Liver (tissue), 9 donors: ENCODE measurements around the gene STAT5A. TPM values are rescaled to one million over a fixed set of nuclear protein-coding genes. Genes with fewer than 3 reads are reported as not detected.

Experiments
- DNase-seq: peaks from one replicate; pipeline ENCODE4 v3.0.0-alpha.2; 2017; ENCODE audit warnings: low spot score
- H3K27ac ChIP-seq, 2 donors: one replicate each; pipeline ENCODE4 v1.7.0; 2013; ENCODE audit warnings: inconsistent platforms in 2 of 2, low read length in 2 of 2, control low read depth in 1 of 2, low read depth in 1 of 2, mild to moderate bottlenecking in 1 of 2
- H3K27me3 ChIP-seq, 4 donors: one replicate each; pipeline versions ENCODE4 v1.6.1 to v1.7.0; 2013; ENCODE audit warnings: low read length in 3 of 4, inconsistent platforms in 1 of 4, mild to moderate bottlenecking in 1 of 4, moderate library complexity in 1 of 4; ENCODE audit not compliant: control insufficient read depth in 4 of 4, insufficient read depth in 4 of 4
- H3K36me3 ChIP-seq, 4 donors: one replicate each; pipeline versions ENCODE4 v1.6.1 to v1.7.0; 2013; ENCODE audit warnings: low read length in 3 of 4, mild to moderate bottlenecking in 3 of 4, low read depth in 1 of 4, moderate library complexity in 1 of 4; ENCODE audit not compliant: control insufficient read depth in 4 of 4, insufficient read depth in 3 of 4
- H3K4me1 ChIP-seq, 4 donors: one replicate each; pipeline versions ENCODE4 v1.6.1 to v1.7.0; 2013; ENCODE audit warnings: low read length in 3 of 4, mild to moderate bottlenecking in 3 of 4, moderate library complexity in 1 of 4; ENCODE audit not compliant: control insufficient read depth in 4 of 4, insufficient read depth in 4 of 4
- H3K4me3 ChIP-seq, 3 donors: one replicate each; pipeline versions ENCODE4 v1.6.1 to v1.7.0; 2013; ENCODE audit warnings: low read length in 3 of 3, control low read depth in 1 of 3, low read depth in 1 of 3, mild to moderate bottlenecking in 1 of 3
- H3K9ac ChIP-seq, 2 donors: one replicate each; pipeline ENCODE4 v1.7.0; 2013; ENCODE audit warnings: low read length in 2 of 2, mild to moderate bottlenecking in 2 of 2, moderate library complexity in 2 of 2, control low read depth in 1 of 2, low read depth in 1 of 2
- H3K9me3 ChIP-seq, 4 donors: one replicate each; pipeline versions ENCODE4 v1.6.1 to v1.7.0; 2013; ENCODE audit warnings: low read length in 3 of 4; ENCODE audit not compliant: control insufficient read depth in 4 of 4
- EGR1 ChIP-seq, 2 donors: IDR thresholded peaks; 2 replicates each; pipeline ENCODE4 v1.6.1; 2016 to 2018; ENCODE audit warnings: antibody characterized with exemption in 2 of 2, low read depth in 2 of 2
- FOXA1 ChIP-seq: IDR thresholded peaks from 2 replicates; pipeline ENCODE4 v1.6.1; 2016; ENCODE audit warnings: antibody characterized with exemption
- FOXA2 ChIP-seq: IDR thresholded peaks from 2 replicates; pipeline ENCODE4 v1.6.1; 2016; ENCODE audit warnings: antibody characterized with exemption
- GABPA ChIP-seq, 2 donors: IDR thresholded peaks in 1 of 2; conservative IDR thresholded peaks in 1 of 2; 2 replicates each; pipeline ENCODE4 v1.6.1; 2016; ENCODE audit warnings: antibody characterized with exemption in 2 of 2, mild to moderate bottlenecking in 1 of 2, moderate library complexity in 1 of 2
- HNF4A ChIP-seq, 2 donors: conservative IDR thresholded peaks; 2 replicates each; pipeline ENCODE4 v1.6.1; 2016; ENCODE audit warnings: antibody characterized with exemption in 2 of 2, mild to moderate bottlenecking in 2 of 2
- HNF4G ChIP-seq: IDR thresholded peaks from 2 replicates; pipeline ENCODE4 v1.6.1; 2016; ENCODE audit warnings: antibody characterized with exemption
- JUND ChIP-seq, 2 donors: IDR thresholded peaks; 2 replicates each; pipeline ENCODE4 v1.6.1; 2016; ENCODE audit warnings: antibody characterized with exemption in 2 of 2
- NR2F2 ChIP-seq: IDR thresholded peaks from 2 replicates; pipeline ENCODE4 v1.6.1; 2016; ENCODE audit warnings: antibody characterized with exemption
- RAD21 ChIP-seq, 2 donors: IDR thresholded peaks; 2 replicates each; pipeline ENCODE4 v1.6.1; 2016; ENCODE audit warnings: antibody characterized with exemption in 2 of 2, mild to moderate bottlenecking in 2 of 2
- RXRA ChIP-seq, 2 donors: IDR thresholded peaks; 2 replicates each; pipeline ENCODE4 v1.6.1; 2017 to 2018; ENCODE audit warnings: antibody characterized with exemption in 2 of 2, mild to moderate bottlenecking in 1 of 2
- SP1 ChIP-seq: IDR thresholded peaks from 2 replicates; pipeline ENCODE4 v1.6.1; 2018; ENCODE audit warnings: antibody characterized with exemption, mild to moderate bottlenecking
- TAF1 ChIP-seq: conservative IDR thresholded peaks from 2 replicates; pipeline ENCODE4 v1.6.1; 2016; ENCODE audit warnings: antibody characterized with exemption, mild to moderate bottlenecking
- YY1 ChIP-seq: IDR thresholded peaks from 2 replicates; pipeline ENCODE4 v1.6.1; 2016; ENCODE audit warnings: antibody characterized with exemption, mild to moderate bottlenecking
- WGBS: extraction: QIAGEN DNeasy Blood & Tissue Kit; methylation state at CpG from one replicate; pipeline ENCODE4 v1.1.7; 2013; 5-methylcytosine and 5-hydroxymethylcytosine counted together
- polyA plus RNA-seq, 2 donors: library from polyadenylated mRNA; stranded (reverse) in 1 of 2; unstranded in 1 of 2; fragments of 200-250 nt in 1 of 2; fragments of >200 nt in 1 of 2; fragmentation: Nextera tagmentation in 1 of 2; extraction: Ambion mirVana in 1 of 2; gene quantifications; one replicate each; pipeline versions ENCODE4 v1.2.1 to v1.2.3, GENCODE V29; 2013 to 2015
- total RNA-seq, 2 donors: library from RNA; depleted of rRNA; stranded (reverse); fragments of >200 nt; gene quantifications; one replicate each; pipeline ENCODE4 v1.2.3, GENCODE V29; 2014
- TF ChIP-seq, protein P1 (sequence below): IDR thresholded peaks from 2 replicates; pipeline ENCODE4 v1.6.1; 2016; ENCODE audit warnings: antibody characterized with exemption
- TF ChIP-seq, protein P2 (sequence below): IDR thresholded peaks from 2 replicates; pipeline ENCODE4 v1.6.1; 2016; ENCODE audit warnings: antibody characterized with exemption, mild to moderate bottlenecking
- TF ChIP-seq, protein P3 (sequence below): fragments of 150-350 bp; IDR thresholded peaks from 2 replicates; pipeline ENCODE4 v1.5.1; 2017; ENCODE audit warnings: improper control_type of control experiment, low read depth, low read length; ENCODE audit not compliant: missing input control
- TF ChIP-seq, protein P4 (sequence below): IDR thresholded peaks from 2 replicates; pipeline ENCODE4 v1.6.1; 2016; ENCODE audit warnings: antibody characterized with exemption
- TF ChIP-seq, protein P5 (sequence below): IDR thresholded peaks from 2 replicates; pipeline ENCODE4 v1.6.1; 2016; ENCODE audit warnings: antibody characterized with exemption
- donor health status: healthy.
- donor health status: healthy.
- donor health status: healthy.
- donor health status: healthy.
- donor health status: healthy.

Gene STAT5A
- total and polyA plus RNA-seq, 4 donors, result 1.7 to 37.7 (median 8.9) TPM

DNA sequence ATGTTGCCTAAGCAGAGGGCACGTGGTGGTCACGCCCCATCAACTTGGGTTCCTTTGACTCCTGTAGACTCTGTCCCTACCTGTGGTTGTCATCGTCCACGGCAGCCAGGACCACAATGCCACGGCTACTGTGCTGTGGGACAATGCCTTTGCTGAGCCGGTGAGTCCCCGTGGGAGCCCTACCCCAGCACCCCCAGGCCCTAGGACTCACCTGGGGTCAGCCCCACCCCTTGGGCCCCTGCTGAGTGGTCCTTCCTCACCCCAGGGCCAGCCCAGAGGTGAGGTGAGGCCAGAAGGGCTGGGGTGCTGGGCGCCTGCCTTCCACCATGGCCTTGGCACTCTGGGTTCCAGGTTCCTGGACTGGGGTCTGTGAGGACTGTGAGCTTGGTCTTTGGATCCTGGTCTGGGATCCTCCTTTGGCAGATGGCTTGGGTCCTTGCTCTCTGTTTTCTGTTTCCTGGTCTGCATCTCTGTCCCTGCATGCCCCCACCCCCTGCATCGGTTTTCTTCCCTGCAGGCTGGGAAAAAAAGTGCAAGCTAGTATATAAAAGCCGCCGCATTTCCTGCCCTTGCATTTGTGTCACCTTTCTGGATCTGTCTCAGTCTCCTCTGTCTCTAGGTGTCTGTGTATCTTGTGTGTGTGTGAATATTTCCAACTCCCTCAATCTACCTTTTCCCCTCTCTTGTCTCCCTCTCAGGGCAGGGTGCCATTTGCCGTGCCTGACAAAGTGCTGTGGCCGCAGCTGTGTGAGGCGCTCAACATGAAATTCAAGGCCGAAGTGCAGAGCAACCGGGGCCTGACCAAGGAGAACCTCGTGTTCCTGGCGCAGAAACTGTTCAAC lies 17.5 kb downstream of the STAT5A start:
- TF ChIP-seq FOXA1, result no peak
- TF ChIP-seq FOXA2, result no peak
- TF ChIP-seq, protein P1, sequence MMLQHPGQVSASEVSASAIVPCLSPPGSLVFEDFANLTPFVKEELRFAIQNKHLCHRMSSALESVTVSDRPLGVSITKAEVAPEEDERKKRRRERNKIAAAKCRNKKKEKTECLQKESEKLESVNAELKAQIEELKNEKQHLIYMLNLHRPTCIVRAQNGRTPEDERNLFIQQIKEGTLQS, result no peak
- TF ChIP-seq GABPA (IDR thresholded peaks at IDR 0.05 in 1 of 2, conservative IDR thresholded peaks at IDR 0.05 in 1 of 2), result no peak
- TF ChIP-seq JUND (IDR thresholded peaks at IDR 0.05), result no peak
- TF ChIP-seq YY1, result no peak
- TF ChIP-seq, protein P2, sequence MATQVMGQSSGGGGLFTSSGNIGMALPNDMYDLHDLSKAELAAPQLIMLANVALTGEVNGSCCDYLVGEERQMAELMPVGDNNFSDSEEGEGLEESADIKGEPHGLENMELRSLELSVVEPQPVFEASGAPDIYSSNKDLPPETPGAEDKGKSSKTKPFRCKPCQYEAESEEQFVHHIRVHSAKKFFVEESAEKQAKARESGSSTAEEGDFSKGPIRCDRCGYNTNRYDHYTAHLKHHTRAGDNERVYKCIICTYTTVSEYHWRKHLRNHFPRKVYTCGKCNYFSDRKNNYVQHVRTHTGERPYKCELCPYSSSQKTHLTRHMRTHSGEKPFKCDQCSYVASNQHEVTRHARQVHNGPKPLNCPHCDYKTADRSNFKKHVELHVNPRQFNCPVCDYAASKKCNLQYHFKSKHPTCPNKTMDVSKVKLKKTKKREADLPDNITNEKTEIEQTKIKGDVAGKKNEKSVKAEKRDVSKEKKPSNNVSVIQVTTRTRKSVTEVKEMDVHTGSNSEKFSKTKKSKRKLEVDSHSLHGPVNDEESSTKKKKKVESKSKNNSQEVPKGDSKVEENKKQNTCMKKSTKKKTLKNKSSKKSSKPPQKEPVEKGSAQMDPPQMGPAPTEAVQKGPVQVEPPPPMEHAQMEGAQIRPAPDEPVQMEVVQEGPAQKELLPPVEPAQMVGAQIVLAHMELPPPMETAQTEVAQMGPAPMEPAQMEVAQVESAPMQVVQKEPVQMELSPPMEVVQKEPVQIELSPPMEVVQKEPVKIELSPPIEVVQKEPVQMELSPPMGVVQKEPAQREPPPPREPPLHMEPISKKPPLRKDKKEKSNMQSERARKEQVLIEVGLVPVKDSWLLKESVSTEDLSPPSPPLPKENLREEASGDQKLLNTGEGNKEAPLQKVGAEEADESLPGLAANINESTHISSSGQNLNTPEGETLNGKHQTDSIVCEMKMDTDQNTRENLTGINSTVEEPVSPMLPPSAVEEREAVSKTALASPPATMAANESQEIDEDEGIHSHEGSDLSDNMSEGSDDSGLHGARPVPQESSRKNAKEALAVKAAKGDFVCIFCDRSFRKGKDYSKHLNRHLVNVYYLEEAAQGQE, result no peak
- no peak for TF ChIP-seq HNF4G
- TF ChIP-seq SP1, result no peak
- no peak for TF ChIP-seq RAD21 (IDR thresholded peaks at IDR 0.05)
- TF ChIP-seq, protein P3, sequence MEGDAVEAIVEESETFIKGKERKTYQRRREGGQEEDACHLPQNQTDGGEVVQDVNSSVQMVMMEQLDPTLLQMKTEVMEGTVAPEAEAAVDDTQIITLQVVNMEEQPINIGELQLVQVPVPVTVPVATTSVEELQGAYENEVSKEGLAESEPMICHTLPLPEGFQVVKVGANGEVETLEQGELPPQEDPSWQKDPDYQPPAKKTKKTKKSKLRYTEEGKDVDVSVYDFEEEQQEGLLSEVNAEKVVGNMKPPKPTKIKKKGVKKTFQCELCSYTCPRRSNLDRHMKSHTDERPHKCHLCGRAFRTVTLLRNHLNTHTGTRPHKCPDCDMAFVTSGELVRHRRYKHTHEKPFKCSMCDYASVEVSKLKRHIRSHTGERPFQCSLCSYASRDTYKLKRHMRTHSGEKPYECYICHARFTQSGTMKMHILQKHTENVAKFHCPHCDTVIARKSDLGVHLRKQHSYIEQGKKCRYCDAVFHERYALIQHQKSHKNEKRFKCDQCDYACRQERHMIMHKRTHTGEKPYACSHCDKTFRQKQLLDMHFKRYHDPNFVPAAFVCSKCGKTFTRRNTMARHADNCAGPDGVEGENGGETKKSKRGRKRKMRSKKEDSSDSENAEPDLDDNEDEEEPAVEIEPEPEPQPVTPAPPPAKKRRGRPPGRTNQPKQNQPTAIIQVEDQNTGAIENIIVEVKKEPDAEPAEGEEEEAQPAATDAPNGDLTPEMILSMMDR, result no peak
- no peak for TF ChIP-seq HNF4A (conservative IDR thresholded peaks at IDR 0.05)
- TF ChIP-seq NR2F2, result no peak
- no peak for TF ChIP-seq TAF1
- no peak for TF ChIP-seq EGR1 (IDR thresholded peaks at IDR 0.05; ENCODE audit: low read depth in 2 of 2)
- TF ChIP-seq, protein P4, sequence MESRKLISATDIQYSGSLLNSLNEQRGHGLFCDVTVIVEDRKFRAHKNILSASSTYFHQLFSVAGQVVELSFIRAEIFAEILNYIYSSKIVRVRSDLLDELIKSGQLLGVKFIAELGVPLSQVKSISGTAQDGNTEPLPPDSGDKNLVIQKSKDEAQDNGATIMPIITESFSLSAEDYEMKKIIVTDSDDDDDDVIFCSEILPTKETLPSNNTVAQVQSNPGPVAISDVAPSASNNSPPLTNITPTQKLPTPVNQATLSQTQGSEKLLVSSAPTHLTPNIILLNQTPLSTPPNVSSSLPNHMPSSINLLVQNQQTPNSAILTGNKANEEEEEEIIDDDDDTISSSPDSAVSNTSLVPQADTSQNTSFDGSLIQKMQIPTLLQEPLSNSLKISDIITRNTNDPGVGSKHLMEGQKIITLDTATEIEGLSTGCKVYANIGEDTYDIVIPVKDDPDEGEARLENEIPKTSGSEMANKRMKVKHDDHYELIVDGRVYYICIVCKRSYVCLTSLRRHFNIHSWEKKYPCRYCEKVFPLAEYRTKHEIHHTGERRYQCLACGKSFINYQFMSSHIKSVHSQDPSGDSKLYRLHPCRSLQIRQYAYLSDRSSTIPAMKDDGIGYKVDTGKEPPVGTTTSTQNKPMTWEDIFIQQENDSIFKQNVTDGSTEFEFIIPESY, result no peak
- TF ChIP-seq, protein P5, sequence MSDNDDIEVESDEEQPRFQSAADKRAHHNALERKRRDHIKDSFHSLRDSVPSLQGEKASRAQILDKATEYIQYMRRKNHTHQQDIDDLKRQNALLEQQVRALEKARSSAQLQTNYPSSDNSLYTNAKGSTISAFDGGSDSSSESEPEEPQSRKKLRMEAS, result no peak
- TF ChIP-seq RXRA (IDR thresholded peaks at IDR 0.05), result no peak
- no peak for DNase-seq
- no peak overlapping the region for H3K27ac ChIP-seq
- H3K4me1 ChIP-seq, result peaks cover 0 to 1% (median 0%) of the 10 kb centered on the region in 4 donors
- 93% methylated on average over 18 of the region's 18 CpGs for WGBS
- no peaks in the 10 kb centered on the region for H3K27me3 ChIP-seq
- H3K36me3 ChIP-seq, result peaks cover 4 to 32% (median 9%) of the 10 kb centered on the region in 4 donors
- H3K4me3 ChIP-seq, result no peak overlapping the region
- H3K9ac ChIP-seq, result no peak overlapping the region
- H3K9me3 ChIP-seq, result no peaks in the 10 kb centered on the region
